OCI-LY1 (cell line): Measurements from ENCODE around the gene EXD3.

ENCODE experiments used
- EZH2 ChIP-seq: fragments of 200-600 bp; sonication (generic), shearing (Covaris generic); IDR thresholded peaks from 2 replicates; pipeline ENCODE4 v1.8.0; 2017; ENCODE audit warnings: borderline replicate concordance, mixed run types, mild to moderate bottlenecking, antibody characterized with exemption, low read length, moderate library complexity, mixed read lengths
- TF ChIP-seq, protein P1 (sequence below): fragments of 200-600 bp; sonication (generic), shearing (Covaris generic); IDR thresholded peaks from 2 replicates; pipeline ENCODE4 v1.5.1; 2017; ENCODE audit warnings: mild to moderate bottlenecking, antibody characterized with exemption, low read length, moderate library complexity, mixed read lengths

DNA sequence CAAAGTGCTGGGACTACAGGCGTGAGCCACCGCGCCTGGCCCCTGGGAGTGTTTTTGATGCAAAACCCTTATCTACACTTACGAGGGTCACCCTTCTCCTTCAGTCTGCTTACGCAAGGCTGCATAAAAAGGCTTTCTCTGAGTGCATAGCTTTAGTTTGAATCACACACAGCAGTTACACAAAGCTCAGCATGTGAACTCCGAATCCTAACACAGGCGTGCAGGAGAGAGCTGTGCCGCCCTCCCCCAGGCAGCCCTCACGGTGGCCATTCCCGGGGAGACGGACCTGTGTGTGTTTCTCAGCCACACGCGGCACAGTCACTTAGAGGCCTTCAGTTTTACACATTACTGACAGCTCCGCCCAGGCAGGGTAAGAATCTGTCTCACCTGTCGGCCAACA lies 26.7 kb downstream of the EXD3 start:
- TF ChIP-seq, protein P1, sequence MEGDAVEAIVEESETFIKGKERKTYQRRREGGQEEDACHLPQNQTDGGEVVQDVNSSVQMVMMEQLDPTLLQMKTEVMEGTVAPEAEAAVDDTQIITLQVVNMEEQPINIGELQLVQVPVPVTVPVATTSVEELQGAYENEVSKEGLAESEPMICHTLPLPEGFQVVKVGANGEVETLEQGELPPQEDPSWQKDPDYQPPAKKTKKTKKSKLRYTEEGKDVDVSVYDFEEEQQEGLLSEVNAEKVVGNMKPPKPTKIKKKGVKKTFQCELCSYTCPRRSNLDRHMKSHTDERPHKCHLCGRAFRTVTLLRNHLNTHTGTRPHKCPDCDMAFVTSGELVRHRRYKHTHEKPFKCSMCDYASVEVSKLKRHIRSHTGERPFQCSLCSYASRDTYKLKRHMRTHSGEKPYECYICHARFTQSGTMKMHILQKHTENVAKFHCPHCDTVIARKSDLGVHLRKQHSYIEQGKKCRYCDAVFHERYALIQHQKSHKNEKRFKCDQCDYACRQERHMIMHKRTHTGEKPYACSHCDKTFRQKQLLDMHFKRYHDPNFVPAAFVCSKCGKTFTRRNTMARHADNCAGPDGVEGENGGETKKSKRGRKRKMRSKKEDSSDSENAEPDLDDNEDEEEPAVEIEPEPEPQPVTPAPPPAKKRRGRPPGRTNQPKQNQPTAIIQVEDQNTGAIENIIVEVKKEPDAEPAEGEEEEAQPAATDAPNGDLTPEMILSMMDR, result no peak
- no peak for TF ChIP-seq EZH2
